ENCODE data around the gene AP1B1. TPM values are rescaled to one million over a fixed set of nuclear protein-coding genes. Genes with fewer than 3 reads are reported as not detected.
A peak's percentile ranks its signal among the peaks of the same experiment; 100 is the strongest.

Gene AP1B1
- total RNA-seq, 1 donor from 2014 or later = 83.7 TPM

GRCh38 chr22:29314537-29315285, 73.7 kb downstream of the AP1B1 start:
- H3K36me3 Mint-ChIP-seq (ENCODE audit: low read depth) = no peaks in the 10 kb centered on the region
- H3K4me3 Mint-ChIP-seq = peak overlapping the region; percentile 57
- DNase-seq = no peak
- intact Hi-C loops (cut with micrococcal nuclease) = loop anchor here (5.0 kb wide), 1 partner anchor 1978 kb away; the partner anchor contains the start of gene PIK3IP1
- peaks cover 14% of the 10 kb centered on the region for H3K4me1 Mint-ChIP-seq
- no peaks in the 10 kb centered on the region for H3K9me3 Mint-ChIP-seq
- H3K27ac Mint-ChIP-seq = no peak overlapping the region
- H3K27me3 Mint-ChIP-seq = peaks cover 44% of the 10 kb centered on the region

DNA sequence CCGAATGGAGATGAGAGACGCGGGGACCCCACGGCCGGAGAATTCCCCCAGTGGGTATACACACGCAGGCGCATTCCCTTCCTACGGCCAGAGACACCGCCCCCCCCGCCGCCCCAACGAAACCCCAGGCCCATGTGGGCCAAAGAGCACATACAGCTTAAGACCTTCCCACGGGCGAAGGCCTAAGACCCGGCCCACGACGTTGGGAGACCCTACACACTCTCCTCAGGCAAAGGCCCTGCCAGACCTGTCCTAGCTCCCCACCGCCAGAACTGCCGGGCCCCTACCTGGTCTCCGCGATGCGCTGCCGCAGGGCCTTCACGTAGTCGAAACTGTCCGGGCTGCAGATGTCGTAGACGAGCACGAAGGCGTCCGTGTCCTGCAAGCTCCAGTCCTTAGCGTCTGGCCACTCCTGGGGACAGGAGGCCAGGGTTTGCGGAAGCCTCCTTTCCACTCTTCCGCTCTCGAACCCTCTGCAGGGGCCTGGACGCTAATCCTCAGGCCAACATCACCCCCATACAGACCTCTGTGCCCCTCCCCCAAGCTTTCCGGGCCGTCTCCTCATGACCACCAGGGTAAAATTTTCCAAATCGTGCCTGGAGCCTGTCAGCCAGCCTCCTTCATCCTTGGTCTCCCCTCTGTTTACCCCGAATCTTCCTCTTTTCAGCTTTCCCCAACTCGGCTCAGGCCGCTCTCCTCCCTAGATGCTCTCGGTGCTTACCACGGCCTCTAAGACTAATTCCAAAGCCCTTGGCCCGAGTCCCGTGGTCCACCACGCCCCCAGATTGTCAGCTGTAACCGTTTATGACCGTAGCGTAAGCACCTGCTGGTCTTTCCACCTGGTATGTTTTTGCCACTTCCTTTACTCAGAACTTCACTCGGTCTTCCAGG, 74.5 kb downstream of the AP1B1 start:
- Mint-ChIP-seq H3K9me3 (no peaks in the 10 kb centered on the region), H3K27me3 (peaks cover 44% of the 10 kb centered on the region), H3K36me3 (ENCODE audit: low read depth) (no peaks in the 10 kb centered on the region), H3K4me1 (peaks cover 14% of the 10 kb centered on the region), H3K4me3 (peak overlapping the region; percentile 57), H3K27ac (no peak overlapping the region)
- no peak for DNase-seq
- intact Hi-C loops (cut with micrococcal nuclease) = loop anchor here (5.0 kb wide), 1 partner anchor 1978 kb away; the partner anchor contains the start of gene PIK3IP1

- no peaks in the 10 kb centered on the region for H3K9me3 Mint-ChIP-seq
- intact Hi-C loops (cut with micrococcal nuclease) = loop anchor here (5.0 kb wide), 1 partner anchor 1979 kb away; the partner anchor contains the start of gene PIK3IP1
- peaks cover 44% of the 10 kb centered on the region for H3K27me3 Mint-ChIP-seq
- H3K4me1 Mint-ChIP-seq = peaks cover 14% of the 10 kb centered on the region
- H3K36me3 Mint-ChIP-seq (ENCODE audit: low read depth) = no peaks in the 10 kb centered on the region
- DNase-seq = peak; percentile 78
- H3K27ac Mint-ChIP-seq = no peak overlapping the region
- H3K4me3 Mint-ChIP-seq = no peak overlapping the region
These were observed 75.2 kb downstream of the AP1B1 start for GRCh38 chr22:29313126-29313575.

DNA sequence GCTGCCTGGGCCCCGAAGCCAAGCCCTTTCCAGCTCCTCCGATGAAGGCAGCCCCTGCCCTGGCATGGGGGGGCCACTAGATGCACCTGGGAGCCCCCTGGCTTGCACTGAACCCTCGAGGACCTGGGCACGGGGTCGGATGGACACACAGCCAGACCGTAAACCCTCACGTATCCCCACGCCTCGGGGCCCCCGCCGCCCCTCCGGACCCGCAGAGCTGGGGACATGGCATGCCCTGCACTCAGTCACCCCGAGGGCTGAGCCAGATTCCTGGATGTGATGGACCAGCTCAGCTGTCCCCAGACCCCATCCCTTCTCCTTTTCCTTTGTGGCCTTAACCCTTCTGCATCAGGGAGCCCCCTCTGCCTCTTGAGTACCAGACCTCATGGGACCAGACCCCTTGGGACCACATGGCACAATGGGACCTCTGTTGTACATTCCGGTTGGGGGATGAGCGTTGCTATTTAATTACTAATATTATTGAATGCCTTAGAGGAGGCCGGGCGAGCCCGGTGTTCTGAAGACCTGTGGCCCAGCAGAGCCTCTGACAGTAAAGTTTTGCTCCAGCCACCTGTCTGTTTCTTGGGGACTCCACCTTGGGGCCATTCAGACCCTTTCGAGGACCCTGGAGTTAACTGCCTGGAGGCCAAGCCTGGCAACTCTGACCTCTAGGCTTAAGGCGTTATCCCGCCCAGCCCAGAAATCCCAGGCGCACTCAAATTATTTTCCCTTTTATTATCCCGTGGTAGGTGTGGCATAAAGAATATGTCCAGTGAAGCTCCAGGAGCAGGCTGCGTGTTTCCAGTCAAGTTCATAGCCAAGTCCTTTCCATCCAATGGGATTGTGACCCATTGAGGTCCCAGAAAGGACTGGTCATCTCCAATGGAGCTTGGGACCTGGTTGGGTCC, 75.9 kb downstream of the AP1B1 start:
- DNase-seq = no peak
- intact Hi-C loops (cut with micrococcal nuclease) = loop anchor here (5.0 kb wide), 1 partner anchor 1980 kb away; the partner anchor contains the start of gene PIK3IP1
- Mint-ChIP-seq H3K36me3 (ENCODE audit: low read depth) (no peaks in the 10 kb centered on the region), H3K4me3 (no peak overlapping the region), H3K4me1 (peaks cover 14% of the 10 kb centered on the region), H3K27ac (peak overlapping the region; percentile 72), H3K9me3 (no peaks in the 10 kb centered on the region), H3K27me3 (peaks cover 42% of the 10 kb centered on the region)

DNA sequence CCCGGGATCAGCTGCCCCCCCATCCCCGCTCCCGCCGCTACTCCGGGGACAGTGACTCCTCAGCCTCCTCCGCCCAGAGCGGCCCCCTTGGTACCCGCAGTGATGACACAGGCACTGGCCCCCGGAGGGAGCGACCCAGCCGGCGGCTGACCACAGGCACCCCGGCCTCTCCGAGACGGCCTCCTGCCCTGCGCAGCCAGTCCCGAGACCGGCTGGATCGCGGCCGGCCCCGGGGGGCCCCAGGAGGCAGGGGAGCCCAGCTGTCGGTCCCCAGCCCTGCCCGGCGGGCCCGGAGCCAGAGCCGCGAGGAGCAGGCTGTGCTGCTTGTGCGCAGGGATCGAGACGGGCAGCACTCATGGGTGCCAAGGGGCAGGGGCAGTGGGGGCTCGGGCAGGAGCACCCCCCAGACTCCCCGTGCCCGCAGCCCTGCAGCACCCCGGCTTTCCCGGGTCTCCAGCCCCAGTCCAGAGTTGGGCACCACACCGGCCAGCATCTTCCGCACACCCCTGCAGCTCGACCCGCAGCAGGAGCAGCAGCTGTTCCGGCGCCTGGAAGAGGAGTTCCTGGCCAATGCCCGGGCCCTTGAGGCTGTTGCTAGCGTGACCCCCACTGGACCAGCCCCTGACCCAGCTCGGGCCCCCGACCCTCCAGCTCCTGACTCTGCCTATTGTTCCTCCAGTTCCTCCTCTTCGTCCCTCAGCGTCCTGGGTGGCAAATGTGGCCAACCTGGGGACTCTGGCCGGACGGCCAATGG, 76.7 kb downstream of the AP1B1 start:
- Mint-ChIP-seq H3K27me3 (peaks cover 34% of the 10 kb centered on the region), H3K9me3 (no peaks in the 10 kb centered on the region), H3K4me1 (peaks cover 14% of the 10 kb centered on the region)

GRCh38 chr22:29310863-29311339, 77.5 kb downstream of the AP1B1 start:
- Mint-ChIP-seq H3K27me3 (peaks cover 30% of the 10 kb centered on the region), H3K9me3 (no peaks in the 10 kb centered on the region), H3K4me3 (no peak overlapping the region), H3K36me3 (ENCODE audit: low read depth) (no peaks in the 10 kb centered on the region), H3K4me1 (peaks cover 14% of the 10 kb centered on the region), H3K27ac (peak overlapping the region; percentile 72)
- intact Hi-C loops (cut with micrococcal nuclease) = loop anchor here (5.0 kb wide), 1 partner anchor 1981 kb away; the partner anchor contains the start of gene PIK3IP1
- DNase-seq = peak; percentile 89

More for the DNA sequence above, 76.7 kb downstream of the AP1B1 start:
- intact Hi-C loops (cut with micrococcal nuclease) = loop anchor here (5.0 kb wide), 1 partner anchor 1981 kb away; the partner anchor contains the start of gene PIK3IP1
- Mint-ChIP-seq H3K4me3 (no peak overlapping the region), H3K36me3 (ENCODE audit: low read depth) (no peaks in the 10 kb centered on the region), H3K27ac (peak overlapping the region; percentile 72)
- no peak for DNase-seq

GRCh38 chr22:29310065-29310862, 78.1 kb downstream of the AP1B1 start:
- no peaks in the 10 kb centered on the region for H3K36me3 Mint-ChIP-seq (ENCODE audit: low read depth)
- H3K4me3 Mint-ChIP-seq = no peak overlapping the region
- no peaks in the 10 kb centered on the region for H3K9me3 Mint-ChIP-seq
- H3K27me3 Mint-ChIP-seq = peaks cover 31% of the 10 kb centered on the region
- intact Hi-C loops (cut with micrococcal nuclease) = loop anchor here (5.0 kb wide), 1 partner anchor 1982 kb away; the partner anchor contains the start of gene PIK3IP1
- DNase-seq = no peak
- peak overlapping the region; percentile 72 for H3K27ac Mint-ChIP-seq
- peaks cover 14% of the 10 kb centered on the region for H3K4me1 Mint-ChIP-seq

- peak overlapping the region; percentile 37 for H3K27ac Mint-ChIP-seq
- intact Hi-C loops (cut with micrococcal nuclease) = loop anchor here (5.0 kb wide), 1 partner anchor 1983 kb away; the partner anchor contains the start of gene PIK3IP1
- H3K4me1 Mint-ChIP-seq = peaks cover 12% of the 10 kb centered on the region
These were observed 78.9 kb downstream of the AP1B1 start for GRCh38 chr22:29309332-29310064.

GRCh38 chr22:29308791-29309262, 79.5 kb downstream of the AP1B1 start:
- Mint-ChIP-seq H3K4me3 (peak overlapping the region; percentile 41), H3K27ac (peak overlapping the region; percentile 57), H3K4me1 (peaks cover 6% of the 10 kb centered on the region), H3K9me3 (no peaks in the 10 kb centered on the region), H3K27me3 (peaks cover 26% of the 10 kb centered on the region), H3K36me3 (ENCODE audit: low read depth) (no peaks in the 10 kb centered on the region)
- intact Hi-C loops (cut with micrococcal nuclease) = no loop called here
- peak; percentile 78 for DNase-seq

More at GRCh38 chr22:29309332-29310064, 78.9 kb downstream of the AP1B1 start:
- Mint-ChIP-seq H3K36me3 (ENCODE audit: low read depth) (no peaks in the 10 kb centered on the region), H3K27me3 (peaks cover 31% of the 10 kb centered on the region), H3K4me3 (no peak overlapping the region), H3K9me3 (no peaks in the 10 kb centered on the region)
- DNase-seq = no peak

DNA sequence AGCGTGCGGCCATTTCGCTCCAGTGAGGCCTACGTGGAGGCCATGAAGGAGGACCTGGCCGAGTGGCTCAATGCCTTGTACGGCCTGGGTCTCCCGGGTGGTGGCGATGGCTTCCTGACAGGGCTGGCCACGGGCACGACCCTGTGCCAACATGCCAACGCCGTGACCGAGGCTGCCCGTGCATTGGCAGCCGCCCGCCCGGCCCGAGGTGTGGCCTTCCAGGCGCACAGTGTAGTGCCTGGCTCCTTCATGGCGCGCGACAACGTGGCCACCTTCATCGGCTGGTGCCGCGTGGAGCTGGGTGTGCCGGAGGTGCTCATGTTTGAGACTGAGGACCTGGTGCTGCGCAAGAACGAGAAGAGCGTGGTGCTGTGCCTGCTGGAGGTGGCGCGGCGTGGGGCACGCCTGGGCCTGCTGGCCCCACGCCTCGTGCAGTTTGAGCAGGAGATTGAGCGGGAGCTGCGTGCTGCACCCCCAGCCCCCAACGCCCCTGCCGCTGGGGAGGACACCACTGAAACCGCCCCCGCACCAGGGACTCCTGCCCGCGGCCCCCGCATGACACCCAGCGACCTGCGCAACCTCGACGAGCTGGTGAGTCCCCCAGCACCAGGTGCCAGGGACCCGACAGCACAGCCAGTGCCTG, 80.1 kb downstream of the AP1B1 start:
- no peak for DNase-seq
- H3K27me3 Mint-ChIP-seq = peaks cover 21% of the 10 kb centered on the region
- H3K36me3 Mint-ChIP-seq (ENCODE audit: low read depth) = no peaks in the 10 kb centered on the region
- intact Hi-C loops (cut with micrococcal nuclease) = no loop called here
- H3K4me1 Mint-ChIP-seq = peaks cover 4% of the 10 kb centered on the region
- no peak overlapping the region for H3K27ac Mint-ChIP-seq
- no peaks in the 10 kb centered on the region for H3K9me3 Mint-ChIP-seq
- H3K4me3 Mint-ChIP-seq = peak overlapping the region; percentile 41

Measured in activated CD4-positive, alpha-beta T cell treated with anti-CD3 and anti-CD28 coated beads, Interleukin-2, amount 10 ng/mL, durations not matched to agents 24 days and 14 days (primary cell).